ENCODE results near the gene DNAL4. TPM values are rescaled to one million over a fixed set of nuclear protein-coding genes. Genes with fewer than 3 reads are reported as not detected.

DNAL4 gene
- polyA plus RNA-seq, 1 donor: 16.8 TPM

GRCh38 chr22:38740754-38741153, 53.2 kb downstream of the DNAL4 start:
- Histone ChIP-seq H3K27ac (ENCODE audit: low read length) (no peak overlapping the region), H3K27me3 (ENCODE audit: control insufficient read depth, insufficient read depth, low read length) (no peaks in the 10 kb centered on the region), H3K4me1 (ENCODE audit: control insufficient read depth, insufficient read depth, low read length) (no peaks in the 10 kb centered on the region), H3K4me3 (ENCODE audit: low read length) (no peak overlapping the region), H3K9me3 (ENCODE audit: control insufficient read depth, low read depth, low read length) (no peaks in the 10 kb centered on the region), H3K36me3 (ENCODE audit: control insufficient read depth, insufficient read depth, low read length) (peaks cover 95% of the 10 kb centered on the region)
- no CpG with 5 or more reads among the region's 8 CpGs for WGBS (ENCODE audit: insufficient coverage, low lambda C conversion rate)
- no peak for DNase-seq

DNA sequence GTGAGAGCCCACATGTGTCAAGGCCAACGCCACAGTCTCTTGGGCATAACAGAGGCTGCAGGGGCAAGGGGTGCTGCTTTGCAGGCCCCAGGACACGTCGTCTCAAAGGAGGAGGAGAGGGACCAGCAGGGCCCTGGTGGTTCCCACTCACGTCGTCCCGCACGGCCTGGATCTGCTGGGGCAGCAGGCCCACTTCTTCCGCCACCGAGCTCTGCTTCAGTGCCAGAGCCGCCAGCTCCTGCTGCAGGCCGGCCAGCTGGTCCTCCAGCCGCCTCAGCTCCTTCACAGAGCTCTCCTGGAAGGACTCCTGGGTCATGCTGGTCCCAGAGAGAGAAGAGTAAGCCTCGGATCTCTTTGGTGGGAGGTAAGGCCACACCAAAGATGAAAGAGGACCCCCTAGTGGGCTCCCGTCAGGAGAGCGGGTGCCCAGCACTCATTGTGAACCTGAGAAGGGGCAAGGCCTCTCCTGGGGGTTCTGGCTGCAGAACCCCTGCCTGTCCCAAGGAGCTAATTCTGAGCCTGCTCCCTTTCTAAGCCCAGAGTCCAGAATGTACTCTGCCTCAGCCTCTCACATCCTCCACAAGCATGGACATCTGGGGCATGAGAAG, 53.7 kb downstream of the DNAL4 start:
- no peak for DNase-seq
- Histone ChIP-seq H3K4me3 (ENCODE audit: low read length) (no peak overlapping the region), H3K9me3 (ENCODE audit: control insufficient read depth, low read depth, low read length) (no peaks in the 10 kb centered on the region), H3K36me3 (ENCODE audit: control insufficient read depth, insufficient read depth, low read length) (peaks cover 95% of the 10 kb centered on the region), H3K27ac (ENCODE audit: low read length) (no peak overlapping the region), H3K4me1 (ENCODE audit: control insufficient read depth, insufficient read depth, low read length) (no peaks in the 10 kb centered on the region), H3K27me3 (ENCODE audit: control insufficient read depth, insufficient read depth, low read length) (no peaks in the 10 kb centered on the region)
- WGBS (ENCODE audit: insufficient coverage, low lambda C conversion rate): no CpG with 5 or more reads among the region's 15 CpGs

DNA sequence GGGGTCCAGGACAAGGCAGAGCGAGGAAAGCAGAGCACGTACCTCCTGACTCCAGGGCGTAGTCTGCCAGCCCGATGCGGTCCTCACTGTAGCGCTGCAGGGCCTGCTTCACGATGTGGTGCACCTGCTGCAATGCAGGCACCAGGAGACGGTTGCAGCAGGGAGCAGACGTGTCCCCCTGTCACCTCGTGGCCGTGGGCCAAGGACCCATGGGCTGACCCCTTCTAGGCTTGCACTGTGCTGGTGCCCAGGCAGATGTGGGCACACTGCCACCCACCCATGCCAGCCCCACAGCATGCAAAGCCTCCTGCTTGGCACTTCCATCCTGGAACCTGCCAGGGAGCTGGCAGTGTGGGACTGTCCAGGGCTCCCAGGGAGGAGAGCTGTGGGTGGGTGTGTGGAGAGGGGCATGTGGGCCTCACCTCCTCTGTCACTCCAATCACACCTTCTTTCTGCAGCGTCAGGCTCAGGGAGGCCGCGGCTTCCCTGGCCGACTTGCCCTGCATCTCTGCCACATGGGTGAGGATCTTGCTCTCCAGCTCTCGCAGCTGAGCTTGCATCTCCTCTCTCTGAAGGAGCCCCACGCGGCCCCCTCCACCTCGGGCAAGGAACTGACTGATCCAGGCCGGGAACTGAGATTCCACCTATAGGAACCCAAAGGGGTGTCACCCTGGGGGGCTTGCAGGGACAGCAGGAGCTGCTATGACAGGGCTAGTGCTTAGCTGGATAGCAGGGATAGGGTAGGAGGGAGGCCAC, 54.5 kb downstream of the DNAL4 start:
- Histone ChIP-seq H3K27me3 (ENCODE audit: control insufficient read depth, insufficient read depth, low read length) (no peaks in the 10 kb centered on the region), H3K36me3 (ENCODE audit: control insufficient read depth, insufficient read depth, low read length) (peaks cover 95% of the 10 kb centered on the region), H3K4me1 (ENCODE audit: control insufficient read depth, insufficient read depth, low read length) (peaks cover under 1% of the 10 kb centered on the region), H3K4me3 (ENCODE audit: low read length) (no peak overlapping the region), H3K27ac (ENCODE audit: low read length) (no peak overlapping the region), H3K9me3 (ENCODE audit: control insufficient read depth, low read depth, low read length) (no peaks in the 10 kb centered on the region)
- no CpG with 5 or more reads among the region's 20 CpGs for WGBS (ENCODE audit: insufficient coverage, low lambda C conversion rate)
- DNase-seq: no peak

DNA sequence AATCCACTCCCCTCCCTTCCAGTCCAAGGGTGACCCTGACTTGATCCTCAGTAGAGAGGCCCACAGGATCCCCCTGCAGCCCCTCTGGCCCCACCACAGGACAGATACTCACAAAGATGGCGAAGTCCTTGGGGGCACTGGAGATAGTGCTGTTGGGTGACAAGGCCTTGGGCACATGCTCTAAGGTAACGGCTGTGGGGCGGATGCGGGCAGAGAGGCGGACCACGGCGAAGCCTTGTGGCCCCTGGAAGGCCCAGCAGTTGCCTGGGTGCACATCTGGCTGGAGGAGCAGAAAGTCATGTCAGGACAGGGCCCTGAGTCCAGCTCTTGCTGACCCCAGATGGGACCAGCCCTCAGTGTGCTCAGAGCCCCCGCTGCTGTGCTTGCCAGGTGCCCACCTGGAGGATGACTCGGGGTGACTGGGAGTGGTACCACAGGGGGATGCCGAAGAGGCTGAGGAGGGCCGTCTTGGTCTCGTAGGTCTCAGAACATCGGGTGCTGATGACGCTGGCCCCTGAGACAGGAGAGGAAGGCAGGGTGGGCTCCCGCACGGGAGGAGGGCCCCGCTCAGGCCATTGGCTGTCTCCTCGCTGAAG, 55.4 kb downstream of the DNAL4 start:
- H3K4me3 ChIP-seq (ENCODE audit: low read length): no peak overlapping the region
- H3K36me3 ChIP-seq (ENCODE audit: control insufficient read depth, insufficient read depth, low read length): peaks cover 95% of the 10 kb centered on the region
- H3K4me1 ChIP-seq (ENCODE audit: control insufficient read depth, insufficient read depth, low read length): peaks cover 8% of the 10 kb centered on the region
- no CpG with 5 or more reads among the region's 18 CpGs for WGBS (ENCODE audit: insufficient coverage, low lambda C conversion rate)
- H3K9me3 ChIP-seq (ENCODE audit: control insufficient read depth, low read depth, low read length): no peaks in the 10 kb centered on the region
- no peak overlapping the region for H3K27ac ChIP-seq (ENCODE audit: low read length)
- no peak for DNase-seq
- no peaks in the 10 kb centered on the region for H3K27me3 ChIP-seq (ENCODE audit: control insufficient read depth, insufficient read depth, low read length)

GRCh38 chr22:38737302-38738060, 56.5 kb downstream of the DNAL4 start:
- no peak overlapping the region for H3K4me3 ChIP-seq (ENCODE audit: low read length)
- no peak overlapping the region for H3K27ac ChIP-seq (ENCODE audit: low read length)
- WGBS (ENCODE audit: insufficient coverage, low lambda C conversion rate): 97% methylated on average over 4 of the region's 21 CpGs
- H3K4me1 ChIP-seq (ENCODE audit: control insufficient read depth, insufficient read depth, low read length): peaks cover 15% of the 10 kb centered on the region
- no peaks in the 10 kb centered on the region for H3K27me3 ChIP-seq (ENCODE audit: control insufficient read depth, insufficient read depth, low read length)
- no peak for DNase-seq
- no peaks in the 10 kb centered on the region for H3K9me3 ChIP-seq (ENCODE audit: control insufficient read depth, low read depth, low read length)
- peaks cover 92% of the 10 kb centered on the region for H3K36me3 ChIP-seq (ENCODE audit: control insufficient read depth, insufficient read depth, low read length)

- DNase-seq: no peak
- no peak overlapping the region for H3K27ac ChIP-seq (ENCODE audit: low read length)
- H3K4me1 ChIP-seq (ENCODE audit: control insufficient read depth, insufficient read depth, low read length): peaks cover 15% of the 10 kb centered on the region
- H3K4me3 ChIP-seq (ENCODE audit: low read length): no peak overlapping the region
- no peaks in the 10 kb centered on the region for H3K9me3 ChIP-seq (ENCODE audit: control insufficient read depth, low read depth, low read length)
- no peaks in the 10 kb centered on the region for H3K27me3 ChIP-seq (ENCODE audit: control insufficient read depth, insufficient read depth, low read length)
- H3K36me3 ChIP-seq (ENCODE audit: control insufficient read depth, insufficient read depth, low read length): peaks cover 92% of the 10 kb centered on the region
- WGBS (ENCODE audit: insufficient coverage, low lambda C conversion rate): no CpG with 5 or more reads among the region's 7 CpGs
These were observed 57.7 kb downstream of the DNAL4 start for GRCh38 chr22:38736257-38736570.

- peaks cover 15% of the 10 kb centered on the region for H3K4me1 ChIP-seq (ENCODE audit: control insufficient read depth, insufficient read depth, low read length)
- 100% methylated on average over 1 of the region's 15 CpGs for WGBS (ENCODE audit: insufficient coverage, low lambda C conversion rate)
- no peak for DNase-seq
- H3K36me3 ChIP-seq (ENCODE audit: control insufficient read depth, insufficient read depth, low read length): peaks cover 92% of the 10 kb centered on the region
- H3K4me3 ChIP-seq (ENCODE audit: low read length): no peak overlapping the region
- no peaks in the 10 kb centered on the region for H3K9me3 ChIP-seq (ENCODE audit: control insufficient read depth, low read depth, low read length)
- no peak overlapping the region for H3K27ac ChIP-seq (ENCODE audit: low read length)
- no peaks in the 10 kb centered on the region for H3K27me3 ChIP-seq (ENCODE audit: control insufficient read depth, insufficient read depth, low read length)
These were observed 58.3 kb downstream of the DNAL4 start for GRCh38 chr22:38735465-38736256.

- H3K27ac ChIP-seq (ENCODE audit: low read length): no peak overlapping the region
- peaks cover 15% of the 10 kb centered on the region for H3K4me1 ChIP-seq (ENCODE audit: control insufficient read depth, insufficient read depth, low read length)
- no peaks in the 10 kb centered on the region for H3K27me3 ChIP-seq (ENCODE audit: control insufficient read depth, insufficient read depth, low read length)
- H3K4me3 ChIP-seq (ENCODE audit: low read length): no peak overlapping the region
- H3K9me3 ChIP-seq (ENCODE audit: control insufficient read depth, low read depth, low read length): no peaks in the 10 kb centered on the region
- WGBS (ENCODE audit: insufficient coverage, low lambda C conversion rate): no CpG with 5 or more reads among the region's 7 CpGs
- DNase-seq: no peak
- H3K36me3 ChIP-seq (ENCODE audit: control insufficient read depth, insufficient read depth, low read length): peaks cover 92% of the 10 kb centered on the region
These were observed 58.8 kb downstream of the DNAL4 start for GRCh38 chr22:38735126-38735464.

- H3K9me3 ChIP-seq (ENCODE audit: control insufficient read depth, low read depth, low read length): no peaks in the 10 kb centered on the region
- WGBS (ENCODE audit: insufficient coverage, low lambda C conversion rate): no CpG with 5 or more reads among the region's 13 CpGs
- H3K4me3 ChIP-seq (ENCODE audit: low read length): no peak overlapping the region
- no peaks in the 10 kb centered on the region for H3K27me3 ChIP-seq (ENCODE audit: control insufficient read depth, insufficient read depth, low read length)
- H3K4me1 ChIP-seq (ENCODE audit: control insufficient read depth, insufficient read depth, low read length): peaks cover 15% of the 10 kb centered on the region
- DNase-seq: no peak
- H3K36me3 ChIP-seq (ENCODE audit: control insufficient read depth, insufficient read depth, low read length): peaks cover 92% of the 10 kb centered on the region
- no peak overlapping the region for H3K27ac ChIP-seq (ENCODE audit: low read length)
These were observed 59.4 kb downstream of the DNAL4 start for GRCh38 chr22:38734421-38735100.
